ENCODE results near the gene SEMA3A. TPM values are rescaled to one million over a fixed set of nuclear protein-coding genes. Genes with fewer than 3 reads are reported as not detected.

Gene SEMA3A
- total and polyA plus RNA-seq, 2 of the 4 experiments (the other 2 are of a cell fraction) = 31.2 to 213 TPM

DNA sequence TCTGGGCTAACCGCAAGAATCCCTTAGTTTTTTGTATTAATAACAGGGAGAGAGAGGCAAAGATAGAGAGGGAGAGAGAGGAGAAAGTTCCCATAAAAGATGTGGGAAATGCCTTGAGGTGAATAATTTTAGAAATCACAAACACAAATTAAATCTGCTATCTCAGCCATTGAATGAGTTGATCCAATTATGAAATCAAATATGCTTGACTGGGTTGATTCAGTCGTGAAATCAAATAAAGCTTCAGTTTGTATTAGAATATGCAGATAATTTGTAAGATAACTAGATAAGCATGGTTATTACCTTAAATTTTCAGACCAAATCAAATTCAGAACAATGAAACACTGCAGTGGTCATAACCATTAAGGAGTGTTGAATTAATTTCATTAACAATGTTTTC is 68.9 kb downstream of the SEMA3A start:
- ChIA-PET POLR2A (ENCODE audit: unreplicated experiment) (no interaction called here), CTCF (no interaction called here)
- Histone ChIP-seq H4K91ac (ENCODE audit: insufficient read depth, low read depth, low read length) (no peak overlapping the region), H3K56ac (ENCODE audit: extremely low read depth, insufficient read depth, low read length) (no peak overlapping the region), H3K9ac (ENCODE audit: low read depth, low read length) (no peak overlapping the region), H3K18ac (ENCODE audit: low read depth, low read length) (no peak overlapping the region), H3K4me2 (ENCODE audit: low read depth, low read length) (no peak overlapping the region), H3K9me1 (ENCODE audit: insufficient read depth, low read length) (no peaks in the 10 kb centered on the region), H2BK120ac (ENCODE audit: low read depth, low read length) (no peak overlapping the region), H4K5ac (ENCODE audit: low read depth, low read length) (no peak overlapping the region), H3K36me3 (ENCODE audit: control insufficient read depth, insufficient read depth, low read length) (peaks cover 4% of the 10 kb centered on the region), H3K14ac (replicated peaks; ENCODE audit: low read depth, low read length) (no peak overlapping the region), H4K20me1 (ENCODE audit: insufficient read depth, low read length) (no peaks in the 10 kb centered on the region), H3K4ac (ENCODE audit: low read depth, low read length) (no peak overlapping the region), H3K9me3 (ENCODE audit: control insufficient read depth, insufficient read depth, low read length) (no peaks in the 10 kb centered on the region), H3K27ac (ENCODE audit: insufficient read depth, low read length) (no peak overlapping the region), H2BK15ac (ENCODE audit: low read depth, low read length) (no peak overlapping the region), H2AFZ (replicated peaks; ENCODE audit: low read length, poor library complexity) (no peak overlapping the region), H3K27me3 (ENCODE audit: control insufficient read depth, insufficient read depth, low read length) (no peaks in the 10 kb centered on the region), H3K79me1 (ENCODE audit: low read depth in 1 of 2, low read length in 2 of 2) (peaks cover 20 to 21% of the 10 kb centered on the region in 2 experiments), H3K23ac (ENCODE audit: low read depth, low read length) (no peak overlapping the region), H3K4me3 (ENCODE audit: insufficient read depth, low read depth, low read length) (no peak overlapping the region), H2AK9ac (replicated peaks; ENCODE audit: low read depth, low read length, poor library complexity) (no peak overlapping the region), H4K8ac (ENCODE audit: low read depth in 2 of 2, low read length in 2 of 2) (no peak overlapping the region), H3K4me1 (ENCODE audit: control insufficient read depth, insufficient read depth, low read length) (0 out of 2 replicates have a peak, but pooled peaks cover 2% of the 10 kb centered on the region), H2BK20ac (ENCODE audit: low read depth, low read length) (no peak overlapping the region), H2BK5ac (ENCODE audit: low read depth, low read length, poor library complexity, severe bottlenecking) (peak overlapping the region; percentile 10), H2AK5ac (ENCODE audit: low read depth, low read length) (no peak overlapping the region)
- in situ Hi-C loops (cut with MboI; ENCODE audit: low sequenced_read_pairs) (no loop called here), intact Hi-C loops (cut with micrococcal nuclease) (no loop called here), dilution Hi-C loops (cut with HindIII; ENCODE audit: low sequenced_read_pairs, unreplicated experiment) (no loop called here)
- ATAC-seq (ENCODE audit: low read depth) (no peak), DNase-seq (no peak)
- no CpG with 5 or more reads among the region's 2 CpGs for WGBS, 2 experiments (ENCODE audit: extremely low coverage in 2 of 2, insufficient read length in 1 of 2)
- TF ChIP-seq RFX5 (IDR thresholded peaks at IDR 0.05; ENCODE audit: low read depth, low read length) = no peak
- TF ChIP-seq, protein P1, sequence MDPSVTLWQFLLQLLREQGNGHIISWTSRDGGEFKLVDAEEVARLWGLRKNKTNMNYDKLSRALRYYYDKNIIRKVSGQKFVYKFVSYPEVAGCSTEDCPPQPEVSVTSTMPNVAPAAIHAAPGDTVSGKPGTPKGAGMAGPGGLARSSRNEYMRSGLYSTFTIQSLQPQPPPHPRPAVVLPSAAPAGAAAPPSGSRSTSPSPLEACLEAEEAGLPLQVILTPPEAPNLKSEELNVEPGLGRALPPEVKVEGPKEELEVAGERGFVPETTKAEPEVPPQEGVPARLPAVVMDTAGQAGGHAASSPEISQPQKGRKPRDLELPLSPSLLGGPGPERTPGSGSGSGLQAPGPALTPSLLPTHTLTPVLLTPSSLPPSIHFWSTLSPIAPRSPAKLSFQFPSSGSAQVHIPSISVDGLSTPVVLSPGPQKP (IDR thresholded peaks at IDR 0.05; ENCODE audit: borderline replicate concordance, low read depth, low read length) = no peak
- no peak for TF ChIP-seq FOS (IDR thresholded peaks at IDR 0.05; ENCODE audit: low read depth, low read length)
- TF ChIP-seq POLR2A (IDR thresholded peaks at IDR 0.05; ENCODE audit: low read depth, low read length) = no peak
- TF ChIP-seq RAD21 (IDR thresholded peaks at IDR 0.05; ENCODE audit: low read length) = no peak
- no peak for TF ChIP-seq NFE2L2 (IDR thresholded peaks at IDR 0.05; ENCODE audit: low read depth, low read length)
- TF ChIP-seq MXI1 (IDR thresholded peaks at IDR 0.05; ENCODE audit: borderline replicate concordance, low read depth, low read length) = no peak
- TF ChIP-seq RCOR1 (IDR thresholded peaks at IDR 0.05; ENCODE audit: insufficient replicate concordance, low read length) = no peak
- TF ChIP-seq, protein P2, sequence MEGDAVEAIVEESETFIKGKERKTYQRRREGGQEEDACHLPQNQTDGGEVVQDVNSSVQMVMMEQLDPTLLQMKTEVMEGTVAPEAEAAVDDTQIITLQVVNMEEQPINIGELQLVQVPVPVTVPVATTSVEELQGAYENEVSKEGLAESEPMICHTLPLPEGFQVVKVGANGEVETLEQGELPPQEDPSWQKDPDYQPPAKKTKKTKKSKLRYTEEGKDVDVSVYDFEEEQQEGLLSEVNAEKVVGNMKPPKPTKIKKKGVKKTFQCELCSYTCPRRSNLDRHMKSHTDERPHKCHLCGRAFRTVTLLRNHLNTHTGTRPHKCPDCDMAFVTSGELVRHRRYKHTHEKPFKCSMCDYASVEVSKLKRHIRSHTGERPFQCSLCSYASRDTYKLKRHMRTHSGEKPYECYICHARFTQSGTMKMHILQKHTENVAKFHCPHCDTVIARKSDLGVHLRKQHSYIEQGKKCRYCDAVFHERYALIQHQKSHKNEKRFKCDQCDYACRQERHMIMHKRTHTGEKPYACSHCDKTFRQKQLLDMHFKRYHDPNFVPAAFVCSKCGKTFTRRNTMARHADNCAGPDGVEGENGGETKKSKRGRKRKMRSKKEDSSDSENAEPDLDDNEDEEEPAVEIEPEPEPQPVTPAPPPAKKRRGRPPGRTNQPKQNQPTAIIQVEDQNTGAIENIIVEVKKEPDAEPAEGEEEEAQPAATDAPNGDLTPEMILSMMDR (conservative IDR thresholded peaks at IDR 0.05; ENCODE audit: low read depth, low read length) = no peak
- TF ChIP-seq, protein P3, sequence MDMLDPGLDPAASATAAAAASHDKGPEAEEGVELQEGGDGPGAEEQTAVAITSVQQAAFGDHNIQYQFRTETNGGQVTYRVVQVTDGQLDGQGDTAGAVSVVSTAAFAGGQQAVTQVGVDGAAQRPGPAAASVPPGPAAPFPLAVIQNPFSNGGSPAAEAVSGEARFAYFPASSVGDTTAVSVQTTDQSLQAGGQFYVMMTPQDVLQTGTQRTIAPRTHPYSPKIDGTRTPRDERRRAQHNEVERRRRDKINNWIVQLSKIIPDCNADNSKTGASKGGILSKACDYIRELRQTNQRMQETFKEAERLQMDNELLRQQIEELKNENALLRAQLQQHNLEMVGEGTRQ (IDR thresholded peaks at IDR 0.05; ENCODE audit: low read depth, low read length) = no peak
- no peak for TF ChIP-seq SMC3 (IDR thresholded peaks at IDR 0.05; ENCODE audit: low read depth, low read length)
- TF ChIP-seq CEBPB (IDR thresholded peaks at IDR 0.05; ENCODE audit: low read depth, low read length) = no peak
- no peak for TF ChIP-seq CHD1 (IDR thresholded peaks at IDR 0.05; ENCODE audit: low read depth, low read length)
- TF ChIP-seq MAZ (IDR thresholded peaks at IDR 0.05; ENCODE audit: borderline replicate concordance, low read depth, low read length) = no peak
- no peak for TF ChIP-seq MAFK (IDR thresholded peaks at IDR 0.05; ENCODE audit: low read depth, low read length)
- BruUV-seq (replicated peaks) = no TSS peak
